IPS-NIHi11 (cell line): ENCODE results near the gene HPSE2.
"Not testable (repeated sequence)": the region's sequence is repeated elsewhere in the genome, so short reads cannot be mapped to it uniquely, and the experiment has no call there.

Experiments used
- DNase-seq: peaks from one replicate; pipeline ENCODE4 v3.0.0; 2012; ENCODE audit warnings: mixed read lengths, low spot score

HPSE2 gene

DNA sequence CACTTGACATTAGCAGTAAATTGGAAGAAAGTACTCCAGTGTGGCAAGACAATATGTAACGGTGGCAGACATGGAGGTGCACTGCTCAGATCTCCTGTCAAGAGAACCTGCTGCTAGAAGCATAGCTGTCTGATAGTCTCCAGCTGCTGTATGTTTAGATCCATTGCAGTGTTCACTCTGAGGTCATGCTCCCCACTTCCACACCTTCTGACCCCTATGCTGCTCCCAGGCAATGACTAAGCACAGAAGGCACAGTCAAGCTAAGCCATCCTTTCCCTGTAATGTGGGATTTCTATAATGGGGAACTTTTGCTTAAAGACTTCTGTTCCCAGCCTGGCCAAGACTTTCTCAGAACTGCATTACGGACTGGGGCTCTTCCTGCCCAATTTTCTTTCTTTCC is 315.8 kb downstream of the HPSE2 start:
- no peak for DNase-seq

DNA sequence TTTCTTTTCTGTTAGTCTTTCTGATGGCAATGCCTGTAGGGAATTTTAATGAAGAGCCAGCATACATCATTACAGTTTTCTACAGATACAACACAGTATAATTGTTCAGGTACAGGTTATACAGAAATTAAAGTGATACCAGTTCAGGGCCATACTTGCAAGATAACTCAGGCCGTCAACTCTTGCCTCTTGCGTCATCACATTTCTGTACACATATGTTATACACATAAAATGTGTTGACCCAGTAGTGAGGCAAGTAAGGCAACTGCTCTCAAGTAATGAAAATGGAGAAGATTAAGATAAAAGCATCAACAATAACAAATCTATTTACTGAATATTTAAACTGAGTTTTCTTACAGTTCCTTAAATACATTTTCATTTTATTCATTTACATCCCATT is 317.8 kb downstream of the HPSE2 start:
- DNase-seq: no peak

DNA sequence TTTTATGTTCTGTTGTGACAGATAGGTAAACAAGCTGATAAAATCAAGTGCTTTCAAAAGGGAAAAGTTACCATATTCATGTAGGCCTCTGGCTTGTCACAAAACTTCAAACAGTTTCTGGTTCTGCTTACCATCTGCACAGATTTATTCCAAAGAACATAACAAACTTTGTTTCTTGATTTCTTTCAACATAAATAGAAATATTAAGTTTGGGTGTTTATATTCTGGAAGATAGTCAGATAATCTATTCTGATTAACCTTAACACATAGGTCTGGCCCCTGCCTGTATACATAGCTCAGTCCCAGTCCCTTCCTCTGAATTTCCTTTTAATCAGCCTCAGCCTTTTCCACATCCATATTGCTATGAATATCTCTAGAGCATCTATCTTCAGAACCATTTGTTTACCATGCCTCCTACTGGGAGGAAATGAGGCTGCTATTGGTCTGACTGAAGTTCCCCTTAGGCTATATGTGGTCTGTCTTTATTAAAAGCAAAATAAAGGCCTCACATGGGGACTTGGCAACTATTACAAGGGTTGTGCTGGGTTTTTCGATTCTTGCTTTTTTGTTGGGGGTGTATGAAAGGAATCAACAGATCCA is 319.0 kb downstream of the HPSE2 start:
- no peak for DNase-seq

DNA sequence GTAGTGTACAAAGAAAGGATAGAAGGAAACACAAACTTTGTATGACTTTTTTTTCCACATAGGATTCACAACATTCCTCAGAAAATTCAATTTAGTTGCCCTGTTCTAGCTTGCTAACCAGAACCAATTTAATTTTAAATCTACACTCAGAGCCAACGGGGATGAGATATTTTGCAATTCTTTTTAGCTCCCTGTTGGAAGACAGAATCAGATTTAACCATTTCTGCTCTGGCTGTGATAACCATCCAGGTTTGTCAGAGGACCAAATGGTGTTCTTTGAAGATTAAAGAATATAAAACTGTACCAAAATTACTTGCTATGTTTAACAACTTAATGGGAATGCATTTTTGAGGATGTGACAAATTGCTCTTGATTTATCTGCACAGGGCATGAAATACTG is 319.7 kb downstream of the HPSE2 start:
- DNase-seq: no peak

DNA sequence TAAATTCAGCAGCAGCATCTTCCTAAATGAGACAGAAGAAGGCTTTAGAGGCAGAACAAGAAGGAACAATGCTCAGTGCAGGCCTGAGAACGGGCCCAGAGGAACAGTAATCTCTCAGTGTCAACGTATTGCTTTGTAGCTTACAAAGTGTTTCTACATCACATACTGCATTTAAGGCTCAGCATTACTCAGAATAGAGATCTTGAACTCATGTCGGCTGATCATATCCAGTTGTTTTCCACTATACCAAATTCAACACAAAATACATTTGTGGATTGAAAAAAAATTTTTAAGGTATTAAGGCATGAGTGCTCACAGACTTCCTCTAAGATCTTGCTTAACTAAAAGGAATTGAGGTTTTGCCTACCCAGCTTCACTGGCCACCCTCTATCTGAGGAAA is 325.1 kb downstream of the HPSE2 start:
- DNase-seq: no peak

- no peak for DNase-seq
These were observed 325.6 kb downstream of the HPSE2 start for GRCh38 chr10:98910048-98910447.

DNA sequence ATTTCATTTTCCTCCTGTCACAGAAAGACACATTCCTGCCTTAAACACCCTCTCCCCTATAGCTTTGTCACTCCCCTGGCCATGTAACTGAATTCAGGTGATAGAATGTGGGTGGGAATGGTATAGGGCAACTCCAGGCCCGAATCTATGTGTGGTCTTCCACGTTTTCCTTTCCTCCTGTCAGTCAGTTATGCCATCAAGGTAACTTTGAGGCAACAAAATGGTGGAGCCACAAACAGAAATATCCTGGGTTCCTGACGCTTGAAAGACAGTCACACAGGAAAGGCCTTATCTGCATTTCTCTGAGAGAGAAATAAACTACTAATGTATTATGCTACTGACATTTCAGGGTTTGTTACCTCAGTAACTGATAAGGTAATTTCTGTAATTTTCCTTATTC is 326.8 kb downstream of the HPSE2 start:
- DNase-seq: no peak

DNA sequence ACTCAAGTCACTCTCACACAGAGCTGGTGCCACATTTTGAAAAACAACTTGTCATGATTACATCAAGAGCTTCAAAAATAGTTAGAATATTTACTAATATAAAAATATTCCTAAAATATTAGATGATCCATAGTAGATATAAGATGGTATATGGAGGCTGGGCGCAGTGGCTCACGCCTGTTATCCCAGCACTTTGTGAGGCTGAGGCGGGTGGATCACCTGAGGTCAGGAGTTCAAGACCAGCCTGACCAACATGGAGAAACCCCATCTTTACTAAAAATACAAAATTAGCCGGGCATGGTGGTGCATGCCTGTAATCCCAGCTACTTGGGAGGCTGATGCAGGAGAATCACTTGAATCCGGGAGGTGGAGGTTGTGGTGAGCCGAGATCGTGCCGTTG is 327.4 kb downstream of the HPSE2 start:
- not testable (repeated sequence) for DNase-seq

GRCh38 chr10:98901441-98902110 is 334.1 kb downstream of the HPSE2 start:
- DNase-seq: no peak

GRCh38 chr10:98899018-98899417 is 336.6 kb downstream of the HPSE2 start:
- no peak for DNase-seq

GRCh38 chr10:98892523-98892922 is 343.1 kb downstream of the HPSE2 start:
- DNase-seq: no peak

DNA sequence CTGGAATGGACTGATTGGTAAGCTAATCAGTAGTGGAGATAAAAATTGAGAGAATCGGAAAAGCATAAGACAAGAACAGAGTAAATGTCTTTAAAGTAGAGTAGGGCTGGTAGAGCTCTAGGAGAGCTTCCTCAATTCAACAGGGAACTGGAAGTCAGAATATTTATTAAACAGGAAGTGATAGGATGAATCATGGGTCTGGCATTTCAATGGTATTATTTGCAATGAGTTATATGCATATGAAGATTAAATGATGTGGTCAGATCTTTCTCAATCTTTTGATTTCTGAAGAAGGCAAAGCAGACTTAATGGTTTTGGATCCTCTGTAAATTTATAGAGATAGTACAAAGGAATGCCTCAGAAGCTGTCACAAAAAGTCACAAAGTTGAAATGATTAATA is 349.0 kb downstream of the HPSE2 start:
- no peak for DNase-seq

DNA sequence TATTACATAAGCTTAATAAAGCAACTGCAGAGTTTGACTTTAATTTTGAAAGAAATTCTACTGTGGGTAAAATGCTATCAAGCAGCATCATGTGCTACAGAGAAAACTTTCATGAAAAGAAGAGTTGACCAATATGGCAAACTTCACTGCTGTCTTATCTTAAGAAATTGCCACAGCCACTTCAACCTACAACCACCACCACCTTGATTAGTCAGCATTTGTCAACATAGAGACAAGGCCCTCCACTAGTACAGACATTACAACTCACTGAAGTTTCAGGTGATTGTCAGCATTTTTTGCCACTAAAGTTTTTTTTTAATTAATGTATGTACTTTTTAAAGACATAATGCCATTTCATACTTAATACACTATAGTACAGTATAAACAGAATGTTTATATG is 350.3 kb downstream of the HPSE2 start:
- no peak for DNase-seq

GRCh38 chr10:98881789-98882188 is 353.9 kb downstream of the HPSE2 start:
- DNase-seq: no peak

DNA sequence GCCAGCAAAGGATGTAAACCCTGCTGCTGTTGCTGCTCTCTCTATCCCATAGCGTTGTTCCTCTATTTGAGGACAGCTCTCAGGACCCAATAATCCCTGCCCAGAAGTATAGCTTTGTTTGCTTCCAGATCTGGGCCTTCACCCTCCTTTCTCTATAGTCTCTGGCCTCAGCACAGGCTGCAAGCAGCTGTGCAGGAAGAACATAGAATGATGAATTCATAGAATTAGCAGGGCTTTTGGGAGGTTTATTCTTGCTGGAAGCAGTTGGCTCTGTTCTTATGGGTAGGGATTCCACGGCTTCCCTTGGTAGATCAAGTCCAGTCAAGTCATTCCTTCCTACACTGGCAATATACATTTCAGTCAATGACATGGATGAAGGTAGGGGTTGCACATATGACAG is 354.7 kb downstream of the HPSE2 start:
- DNase-seq: no peak

GRCh38 chr10:98878921-98879320 is 356.7 kb downstream of the HPSE2 start:
- no peak for DNase-seq

- no peak for DNase-seq
These were observed 357.2 kb downstream of the HPSE2 start for GRCh38 chr10:98878418-98878817.

GRCh38 chr10:98861962-98862361 is 373.7 kb downstream of the HPSE2 start:
- DNase-seq: no peak

DNA sequence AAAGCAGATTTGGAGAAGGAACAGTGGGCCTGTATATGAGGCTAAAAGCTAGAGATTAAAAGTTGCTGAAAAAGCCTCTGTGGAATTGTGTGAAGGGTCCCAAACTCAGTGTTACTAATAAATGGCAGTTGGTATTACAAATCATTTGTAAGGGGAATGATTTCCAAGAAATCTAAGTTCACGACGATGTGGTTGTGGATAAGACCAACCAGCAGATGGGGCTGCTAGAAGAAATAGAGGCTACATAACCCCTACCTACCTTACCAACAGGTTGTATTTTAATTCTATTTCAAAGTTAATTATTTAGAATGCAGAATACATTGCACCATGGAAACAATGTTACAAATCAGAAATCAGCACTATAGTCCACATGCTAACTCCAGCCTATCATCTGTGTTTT is 377.1 kb downstream of the HPSE2 start:
- DNase-seq: peak; percentile 31

- DNase-seq: no peak
These were observed 380.1 kb downstream of the HPSE2 start for GRCh38 chr10:98855403-98856189.

DNA sequence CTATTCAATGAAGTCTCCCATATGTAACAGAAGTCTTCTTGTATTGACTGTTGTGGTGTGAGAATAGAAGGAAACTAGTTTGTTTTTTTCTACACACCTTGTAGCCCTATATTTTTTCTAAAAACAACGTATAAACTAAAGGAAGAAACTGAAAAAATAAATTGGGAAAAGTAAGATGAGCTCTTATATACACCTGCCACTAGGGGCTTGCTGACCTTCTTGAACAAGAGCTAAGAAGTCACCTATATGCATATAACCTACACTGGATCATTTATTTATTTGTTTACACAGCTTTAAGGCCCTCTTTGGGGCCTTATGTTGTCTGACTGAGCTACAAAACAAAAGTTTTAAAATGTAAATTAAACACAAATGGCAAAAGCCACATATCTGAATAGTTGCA is 383.0 kb downstream of the HPSE2 start:
- DNase-seq: peak; percentile 18

DNA sequence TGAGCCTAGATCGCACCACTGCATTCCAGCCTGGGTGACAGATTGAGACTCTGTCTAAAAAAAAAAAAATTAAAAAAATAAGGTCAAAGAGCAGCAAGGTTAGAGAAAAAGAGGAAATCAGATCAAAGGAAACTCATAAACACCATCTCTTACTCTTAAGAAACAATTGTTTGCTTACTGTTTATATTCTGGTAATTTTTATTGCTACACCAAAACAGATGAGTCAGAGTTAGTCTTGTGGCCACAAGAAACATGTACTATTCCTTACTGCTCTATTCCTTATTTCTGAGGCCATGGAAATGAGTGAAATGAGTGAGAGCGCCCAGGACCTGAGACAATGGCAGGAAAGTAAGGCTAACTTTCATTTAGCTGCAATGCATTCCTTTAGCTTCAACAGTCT is 387.3 kb downstream of the HPSE2 start:
- DNase-seq: no peak

DNA sequence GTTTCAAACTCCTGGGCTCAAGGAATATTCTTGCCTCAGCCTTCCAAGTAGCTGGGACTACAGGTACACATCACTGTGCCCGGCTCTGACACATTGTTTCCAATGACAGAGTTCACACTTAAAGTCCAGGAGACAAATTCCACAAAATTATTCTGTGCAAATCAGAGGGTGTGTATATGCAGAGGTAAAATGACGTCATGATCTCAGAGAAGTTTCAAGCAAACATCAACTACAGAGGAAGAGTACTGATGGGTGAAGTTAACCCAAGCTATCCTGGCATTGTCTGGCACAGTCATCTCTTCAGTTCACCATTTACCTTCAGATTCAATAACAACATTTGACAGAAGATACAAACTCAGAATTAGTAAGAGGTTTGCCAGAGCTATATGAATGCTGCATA is 388.9 kb downstream of the HPSE2 start:
- no peak for DNase-seq
